Body of pancreas (tissue), 4 donors: Measurements from ENCODE around the gene SLC24A5. TPM values are rescaled to one million over a fixed set of nuclear protein-coding genes. Genes with fewer than 3 reads are reported as not detected.

Experiments
- ATAC-seq: fragments of 150-250 bp; one replicate; pipeline ENCODE4 v1.9.1; 2016
- DNase-seq, 4 donors: peaks; one replicate each; pipeline ENCODE4 v3.0.0-alpha.2; 2019
- H3K27ac ChIP-seq, 4 donors: fragments of 200-600 bp; sonication (generic); 1 replicate in 3 of 4; 2 replicates in 1 of 4; pipeline versions ENCODE4 v1.5.1 to v1.6.1; 2016 to 2019; ENCODE audit warnings: mild to moderate bottlenecking in 1 of 4, mixed read lengths in 1 of 4, moderate library complexity in 1 of 4
- H3K27me3 ChIP-seq, 2 donors: fragments of 200-600 bp; sonication (generic); one replicate each; pipeline ENCODE4 v1.6.0; 2016; ENCODE audit warnings: mild to moderate bottlenecking in 1 of 2
- H3K36me3 ChIP-seq, 2 donors: fragments of 200-600 bp; sonication (generic); replicated peaks in 1 of 2; 2 replicates each; pipeline ENCODE4 v1.5.1; 2016; ENCODE audit warnings: low read depth in 2 of 2; ENCODE audit not compliant: insufficient read depth in 1 of 2
- H3K4me1 ChIP-seq: fragments of 200-600 bp; sonication (generic); one replicate; pipeline ENCODE4 v1.6.0; 2016
- H3K4me3 ChIP-seq, 2 donors: fragments of 200-600 bp; sonication (generic); 1 replicate in 1 of 2; 2 replicates in 1 of 2; pipeline ENCODE4 v1.5.1; 2016 to 2019
- H3K9me3 ChIP-seq, 3 donors: fragments of 200-600 bp; sonication (generic); 1 replicate in 2 of 3; 2 replicates in 1 of 3; pipeline ENCODE4 v1.5.1; 2016
- CTCF ChIP-seq, 7 experiments: fragments of 450-650 bp in 4 of 7; fragments of 200-600 bp in 3 of 7; sonication (generic) in 3 of 7; IDR thresholded peaks; one replicate each; pipeline ENCODE4 v1.5.1; 2016 to 2019; ENCODE audit warnings: antibody characterized with exemption in 7 of 7
- POLR2A ChIP-seq, 3 donors: fragments of 450-650 bp; IDR thresholded peaks; one replicate each; pipeline ENCODE4 v1.6.1; 2016; ENCODE audit warnings: antibody characterized with exemption in 3 of 3, mild to moderate bottlenecking in 2 of 3
- WGBS, 2 donors: methylation state at CpG; one replicate each; pipeline ENCODE4 v1.1.5; 2017; 5-methylcytosine and 5-hydroxymethylcytosine counted together
- intact Hi-C: fragments of 100-400 bp; cut with DNase I; formaldehyde crosslinking; loops from one replicate; pipeline ENCODE4 v1.15.1; 2023
- total RNA-seq, 2 donors: library from RNA; depleted of rRNA; stranded (reverse); fragments of >200 nt; gene quantifications; one replicate each; pipeline ENCODE4 v1.1.0, GENCODE V29; 2016

The SLC24A5 gene
- total RNA-seq, 2 donors from 2014 or later: not detected

- Histone ChIP-seq H3K36me3 (no peaks in the 10 kb centered on the region), H3K4me3 (no peak overlapping the region), H3K9me3 (no peaks in the 10 kb centered on the region), H3K27ac (no peak overlapping the region), H3K4me1 (no peaks in the 10 kb centered on the region), H3K27me3 (no peaks in the 10 kb centered on the region)
- ATAC-seq (no peak), DNase-seq (no peak)
- WGBS, 2 donors: 70 to 75% methylated on average over 4 of the region's 4 CpGs
- TF ChIP-seq CTCF (IDR thresholded peaks at IDR 0.05) (no peak), POLR2A (IDR thresholded peaks at IDR 0.05) (no peak)
- intact Hi-C loops: no loop called here
Measured at GRCh38 chr15:48091522-48091921, 29.3 kb upstream of the SLC24A5 start.

GRCh38 chr15:48096355-48096786, 24.4 kb upstream of the SLC24A5 start:
- Histone ChIP-seq H3K27me3 (no peaks in the 10 kb centered on the region), H3K36me3 (no peaks in the 10 kb centered on the region), H3K27ac (no peak overlapping the region), H3K4me1 (no peaks in the 10 kb centered on the region), H3K9me3 (no peaks in the 10 kb centered on the region), H3K4me3 (no peak overlapping the region)
- WGBS, 2 donors: 55 to 59% methylated on average over 4 of the region's 4 CpGs
- ATAC-seq (no peak), DNase-seq (no peak)
- TF ChIP-seq CTCF (IDR thresholded peaks at IDR 0.05) (no peak), POLR2A (IDR thresholded peaks at IDR 0.05) (no peak)
- intact Hi-C loops: no loop called here

- no peak for DNase-seq
- Histone ChIP-seq H3K4me1 (no peaks in the 10 kb centered on the region), H3K36me3 (no peaks in the 10 kb centered on the region), H3K27me3 (no peaks in the 10 kb centered on the region), H3K27ac (no peak overlapping the region), H3K9me3 (no peaks in the 10 kb centered on the region), H3K4me3 (no peak overlapping the region)
- 57 to 68% methylated on average over 2 of the region's 2 CpGs for WGBS, 2 donors
- intact Hi-C loops: no loop called here
- TF ChIP-seq POLR2A (IDR thresholded peaks at IDR 0.05) (no peak), CTCF (IDR thresholded peaks at IDR 0.05) (no peak)
- ATAC-seq: no peak
Measured at GRCh38 chr15:48096813-48097212, 24.0 kb upstream of the SLC24A5 start.

- H3K9me3 ChIP-seq: no peaks in the 10 kb centered on the region
- no peaks in the 10 kb centered on the region for H3K4me1 ChIP-seq
- TF ChIP-seq CTCF (IDR thresholded peaks at IDR 0.05) (no peak), POLR2A (IDR thresholded peaks at IDR 0.05) (no peak)
- ATAC-seq (no peak), DNase-seq (no peak)
- H3K27ac ChIP-seq: no peak overlapping the region
- 51 to 56% methylated on average over 2 of the region's 2 CpGs for WGBS, 2 donors
- H3K4me3 ChIP-seq: no peak overlapping the region
- no peaks in the 10 kb centered on the region for H3K27me3 ChIP-seq
- no peaks in the 10 kb centered on the region for H3K36me3 ChIP-seq
- intact Hi-C loops: no loop called here
Measured at GRCh38 chr15:48097264-48097663, 23.5 kb upstream of the SLC24A5 start.

- ATAC-seq: no peak
Measured at GRCh38 chr15:48101376-48101961, 19.3 kb upstream of the SLC24A5 start.

More at GRCh38 chr15:48101376-48101961, 19.3 kb upstream of the SLC24A5 start:
- intact Hi-C loops: no loop called here
- whole genome bisulfite sequencing, 2 donors: 33 to 38% methylated on average over 6 of the region's 6 CpGs
- H3K4me3 ChIP-seq: no peak overlapping the region
- no peaks in the 10 kb centered on the region for H3K4me1 ChIP-seq
- H3K36me3 ChIP-seq: no peaks in the 10 kb centered on the region
- no peaks in the 10 kb centered on the region for H3K27me3 ChIP-seq
- TF ChIP-seq POLR2A (IDR thresholded peaks at IDR 0.05) (no peak), CTCF (IDR thresholded peaks at IDR 0.05) (no peak)
- no peak overlapping the region for H3K27ac ChIP-seq
- no peaks in the 10 kb centered on the region for H3K9me3 ChIP-seq
- no peak for DNase-seq
